Iris pigment epithelial cell (primary cell): Measurements from ENCODE around the gene HDAC6.

Source experiments
- DNase-seq: peaks from one replicate; pipeline ENCODE4 v3.0.0-alpha.2; 2011; ENCODE audit warnings: low read depth

The HDAC6 gene

DNA sequence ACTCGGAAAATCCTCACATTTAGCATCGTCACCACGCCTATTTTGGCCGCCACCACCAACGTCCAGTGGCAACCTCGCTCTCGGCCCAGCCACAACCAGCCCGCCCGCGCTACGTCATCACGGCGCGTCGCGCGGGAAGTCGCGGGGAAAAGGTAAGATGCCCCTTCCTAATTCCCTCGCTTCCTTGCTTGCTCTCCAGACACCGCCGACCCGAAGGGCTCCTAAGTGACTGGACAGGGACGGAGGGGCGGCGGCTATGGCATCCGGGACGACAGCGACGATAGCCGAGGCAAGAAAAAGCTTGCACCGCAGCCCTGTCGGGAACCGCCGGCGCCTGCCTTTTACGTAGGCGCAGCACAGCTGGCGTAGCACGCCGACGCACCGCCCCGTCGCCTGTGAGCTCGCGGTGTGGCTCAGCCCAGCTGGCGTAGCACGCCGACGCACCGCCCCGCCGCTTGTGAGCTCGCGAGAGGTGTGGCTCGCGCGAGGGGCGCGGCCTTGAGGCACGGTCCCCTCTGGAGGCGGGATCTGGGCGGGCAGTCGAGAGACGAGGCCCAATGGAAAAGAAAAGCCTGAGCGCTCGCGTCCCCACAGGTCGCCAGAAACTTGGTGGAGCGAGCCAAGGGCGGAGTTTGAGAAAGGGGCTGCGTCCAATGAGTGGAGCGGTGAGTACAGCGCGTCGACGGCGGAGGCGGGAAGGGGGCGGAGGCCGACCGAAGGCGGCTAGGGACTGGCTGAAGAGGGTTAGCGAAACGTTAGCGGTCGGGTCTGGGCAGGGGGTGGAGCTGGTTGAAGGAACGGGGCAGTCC lies at the start of gene HDAC6:
TSS of gene HDAC6 (plus strand) at position 788 of the 809 bp plus-strand sequence. CDS start 626 bp downstream, outside the sequence.
- peak; percentile 99 for DNase-seq

DNA sequence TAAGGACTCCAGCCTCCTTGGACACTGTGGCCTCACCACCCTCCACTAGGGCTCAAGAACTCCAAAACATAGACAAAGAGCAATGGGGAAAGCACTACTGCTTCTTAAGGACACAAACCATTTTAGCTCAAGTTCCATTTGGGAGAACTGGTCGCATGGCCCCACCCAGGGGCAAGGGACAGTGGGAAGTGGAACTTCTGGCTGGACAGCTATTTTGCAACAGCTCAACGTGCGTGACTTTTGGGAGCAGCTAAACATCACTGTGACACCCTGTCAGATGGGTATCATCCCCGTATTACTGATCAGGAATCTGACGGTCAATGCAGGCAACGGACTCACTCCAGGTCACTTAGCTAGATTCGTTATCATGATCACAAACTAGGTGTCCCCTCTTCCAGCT lies 49.4 kb upstream of the HDAC6 start:
- no peak for DNase-seq

DNA sequence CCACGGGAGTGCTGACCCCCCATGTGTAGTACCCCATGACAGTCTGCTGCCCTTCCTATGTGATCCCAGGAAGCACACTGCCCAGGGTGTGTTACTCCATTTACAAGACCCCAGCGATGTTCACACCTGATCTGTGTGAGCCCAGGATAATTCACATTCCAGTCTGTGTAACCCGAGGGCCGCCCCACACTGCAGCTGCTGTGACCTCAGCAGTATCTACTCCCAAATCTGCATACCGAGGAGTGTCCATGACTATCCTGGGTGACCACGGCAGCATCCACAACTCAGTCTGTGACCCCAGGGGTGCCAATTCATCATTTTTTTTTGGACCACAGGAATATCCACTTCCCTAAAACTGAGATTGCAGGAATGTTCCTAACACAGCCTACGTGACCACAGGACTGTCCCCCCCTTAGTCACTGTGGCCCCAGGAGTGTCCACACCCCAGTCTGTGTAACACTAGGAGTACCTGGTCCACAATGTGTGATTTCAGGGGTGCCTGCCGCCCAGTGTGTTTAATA lies 48.1 kb upstream of the HDAC6 start:
- DNase-seq: no peak

DNA sequence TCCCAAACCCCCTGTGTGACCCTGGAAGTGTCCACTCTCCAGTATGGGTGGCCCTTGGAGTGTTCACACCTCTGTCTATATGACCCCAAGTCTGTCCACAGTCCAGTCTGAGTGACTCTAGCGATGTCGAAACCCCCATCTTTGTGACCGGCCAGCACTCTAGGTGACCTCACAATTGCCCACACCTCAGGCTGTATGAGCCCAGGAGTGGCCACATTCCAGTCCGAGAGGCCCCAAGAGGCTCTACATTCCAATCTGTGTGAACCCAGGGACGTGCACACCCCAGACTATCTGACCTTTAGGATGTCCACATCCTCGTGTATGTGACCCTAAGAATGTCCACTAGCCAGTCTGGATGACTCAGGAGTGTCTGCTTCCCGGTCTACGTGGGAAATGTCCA lies 47.6 kb upstream of the HDAC6 start:
- no peak for DNase-seq

DNA sequence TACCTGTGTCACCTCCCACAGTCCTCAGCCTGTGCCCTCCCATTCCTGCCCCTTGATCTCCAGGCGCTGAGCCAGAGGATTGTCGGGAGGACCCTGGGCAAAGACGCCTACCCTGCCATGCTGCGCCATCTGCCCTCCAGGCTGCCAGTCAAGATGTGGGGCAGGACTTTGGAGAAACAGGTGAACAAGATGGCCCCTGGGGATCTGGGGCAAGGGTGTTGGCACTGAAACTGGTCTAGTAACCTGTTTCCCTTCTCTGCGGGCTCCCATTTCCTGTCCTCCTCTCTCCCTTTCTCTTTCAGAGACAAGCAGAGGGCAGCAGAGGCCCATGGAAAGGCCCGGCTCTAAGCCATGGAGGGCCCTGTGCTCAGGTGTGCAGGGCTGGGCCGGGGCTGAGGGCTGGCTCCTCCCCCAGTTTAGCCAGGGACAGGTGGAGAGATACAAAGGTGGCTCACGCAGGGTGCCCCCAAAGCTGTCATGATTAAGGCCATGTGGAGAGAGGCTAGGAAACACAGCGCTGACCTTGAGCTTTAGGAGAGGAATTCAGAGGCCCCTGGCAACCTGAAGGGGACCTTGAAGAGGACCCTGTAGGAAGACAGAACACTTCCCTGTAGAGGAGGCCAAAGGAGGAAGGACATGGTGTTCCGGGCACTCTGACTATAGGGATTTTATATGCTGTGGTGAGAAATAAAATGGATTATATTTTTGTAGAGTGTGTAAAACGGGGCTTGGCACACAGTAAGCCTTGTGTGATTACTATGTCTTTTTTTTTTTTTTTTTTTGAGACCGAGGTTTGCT lies 40.0 kb upstream of the HDAC6 start, which contains the start of gene GLOD5:
TSS of gene GLOD5 (plus strand) at position 74 of the 798 bp plus-strand sequence. CDS start at position 118, 44 bp downstream.
- peak; percentile 5 for DNase-seq

DNA sequence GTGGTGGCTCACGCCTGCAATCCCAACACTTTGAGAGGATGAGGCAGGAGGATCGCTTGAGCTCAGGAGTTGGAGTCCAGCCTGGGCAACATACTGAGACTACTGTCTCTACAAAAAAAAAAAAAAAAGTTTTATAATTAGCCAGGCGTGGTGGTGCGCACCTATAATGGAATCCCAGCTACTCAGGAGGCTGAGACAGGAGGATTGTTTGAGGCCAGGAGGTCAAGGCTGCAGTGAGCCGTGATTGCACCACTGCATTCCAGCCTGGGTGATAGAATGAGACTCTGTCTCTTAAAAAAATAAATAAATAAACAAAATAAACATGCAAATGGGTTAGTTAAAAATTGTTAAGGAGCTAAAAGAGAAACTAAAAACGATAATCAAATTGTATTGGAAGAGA lies 32.6 kb upstream of the HDAC6 start:
- no peak for DNase-seq

DNA sequence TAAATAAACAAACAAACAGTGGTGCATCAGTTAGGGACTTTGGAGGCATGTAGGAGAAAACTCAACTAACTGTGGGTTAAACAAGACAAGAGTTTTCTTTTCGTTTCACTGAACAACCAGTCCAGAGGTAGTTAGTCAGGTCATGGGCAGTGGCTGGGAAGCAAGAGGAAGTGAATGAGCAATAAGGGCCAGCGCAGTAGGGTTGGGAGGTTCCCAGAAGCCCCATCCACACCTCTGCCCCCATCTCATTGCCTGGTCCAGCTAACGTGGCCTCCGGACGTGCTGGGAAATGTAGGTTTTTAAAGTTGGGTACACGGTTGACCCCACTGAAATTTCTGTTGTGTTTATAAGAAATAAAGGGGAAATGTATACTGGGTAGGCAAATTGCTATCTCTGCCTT lies 31.6 kb upstream of the HDAC6 start:
- no peak for DNase-seq

DNA sequence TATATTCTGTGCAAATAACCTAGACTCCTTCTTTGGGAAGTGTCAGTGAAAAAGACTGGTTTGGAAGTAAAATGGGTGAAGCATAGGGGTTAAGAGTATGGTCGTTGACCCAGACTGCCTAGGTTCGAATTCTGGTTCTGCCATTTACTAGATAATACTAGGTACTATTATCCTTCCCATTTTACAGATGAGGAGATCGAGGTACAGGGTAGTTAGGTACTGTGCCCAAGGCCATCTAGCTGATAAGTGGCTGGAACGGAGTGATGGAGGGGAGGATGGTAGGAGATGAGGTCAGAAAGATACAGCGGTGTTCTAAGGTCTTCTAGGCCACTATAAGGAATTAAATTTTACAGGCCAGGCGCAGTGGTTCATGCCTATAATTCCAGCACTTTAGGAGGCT lies 29.3 kb upstream of the HDAC6 start:
- DNase-seq: no peak

DNA sequence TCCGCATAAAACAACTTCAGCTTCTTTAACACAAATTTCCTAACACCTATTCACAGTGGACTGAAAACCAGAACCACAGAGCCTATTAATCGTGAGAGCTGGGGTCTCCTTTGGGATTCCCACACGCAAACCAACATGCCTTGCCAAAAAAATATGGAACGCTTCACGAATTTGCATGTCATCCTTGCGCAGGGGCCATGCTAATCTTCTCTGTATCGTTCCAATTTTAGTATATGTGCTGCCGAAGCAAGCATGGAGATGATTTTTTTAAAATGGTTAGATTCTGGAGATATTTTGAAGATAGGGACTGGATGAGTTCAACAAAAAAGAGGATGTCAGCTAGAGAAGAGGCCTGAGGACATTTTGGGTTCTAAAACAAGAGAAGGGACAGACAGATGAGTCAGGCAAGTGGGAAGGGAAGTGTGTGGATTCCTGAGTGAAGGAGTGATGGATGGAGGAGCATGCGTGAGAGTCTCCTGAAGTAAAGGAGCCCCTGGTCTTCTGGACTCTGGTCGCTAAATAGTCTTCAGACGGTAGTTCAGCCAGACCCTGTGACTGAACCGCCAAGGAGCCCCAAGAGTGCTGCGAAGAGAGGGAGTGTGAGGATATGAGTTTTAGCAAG lies 24.9 kb upstream of the HDAC6 start:
- no peak for DNase-seq

DNA sequence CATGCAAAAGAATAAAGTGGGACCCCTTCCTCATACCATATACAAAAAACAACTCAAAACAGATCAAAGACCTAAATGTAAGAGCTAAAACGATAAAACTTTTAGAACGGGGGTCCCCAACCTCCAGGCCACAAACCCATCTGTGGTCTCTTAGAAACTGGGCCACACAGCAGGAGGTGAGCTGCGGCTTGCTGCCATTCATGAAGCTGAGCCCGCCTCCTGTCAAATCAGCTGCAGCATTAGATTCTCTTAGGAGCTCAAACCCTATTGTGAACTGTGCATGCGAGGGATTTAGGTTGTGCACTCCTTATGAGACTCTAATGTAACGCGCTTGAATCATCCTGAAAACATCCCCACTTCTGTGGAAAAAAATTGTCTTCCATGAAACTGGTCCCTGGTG lies 22.5 kb upstream of the HDAC6 start:
- no peak for DNase-seq

DNA sequence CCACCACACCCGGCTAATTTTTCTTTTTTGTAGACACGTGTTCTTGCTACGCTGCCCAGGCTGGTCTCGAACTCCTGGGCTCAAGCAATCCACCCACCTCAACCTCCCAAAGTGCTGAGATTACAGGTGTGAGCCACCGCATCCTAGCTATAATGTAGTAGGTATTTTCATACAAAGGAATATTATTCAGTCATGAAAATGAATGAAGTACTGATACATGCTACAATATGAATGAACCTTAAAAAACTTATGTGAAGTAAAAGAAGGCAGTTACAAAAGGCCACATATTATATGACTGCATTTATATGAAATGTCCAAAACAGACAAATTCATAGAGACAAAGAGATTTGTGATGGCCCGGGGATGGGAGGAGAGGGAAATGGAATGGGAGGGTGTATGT lies 20.2 kb upstream of the HDAC6 start:
- DNase-seq: no peak

DNA sequence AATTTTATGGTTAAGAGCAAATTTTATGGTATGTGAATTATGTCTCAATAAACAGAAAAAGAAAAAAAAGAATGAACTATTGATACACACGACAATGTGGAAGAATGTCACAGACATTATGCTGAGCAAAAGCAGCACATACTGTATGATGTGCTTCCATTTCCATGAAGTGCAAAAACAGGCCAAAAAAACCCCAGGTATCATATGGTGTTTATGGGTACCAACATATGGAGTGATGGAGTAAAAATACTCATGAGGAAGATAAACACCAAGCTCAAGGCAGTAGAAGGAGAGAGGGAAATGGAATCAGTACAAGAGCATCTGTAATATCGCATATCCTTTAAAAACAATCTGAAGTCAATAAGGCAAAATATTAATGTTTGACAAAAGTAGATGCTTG lies 19.7 kb upstream of the HDAC6 start:
- DNase-seq: no peak

DNA sequence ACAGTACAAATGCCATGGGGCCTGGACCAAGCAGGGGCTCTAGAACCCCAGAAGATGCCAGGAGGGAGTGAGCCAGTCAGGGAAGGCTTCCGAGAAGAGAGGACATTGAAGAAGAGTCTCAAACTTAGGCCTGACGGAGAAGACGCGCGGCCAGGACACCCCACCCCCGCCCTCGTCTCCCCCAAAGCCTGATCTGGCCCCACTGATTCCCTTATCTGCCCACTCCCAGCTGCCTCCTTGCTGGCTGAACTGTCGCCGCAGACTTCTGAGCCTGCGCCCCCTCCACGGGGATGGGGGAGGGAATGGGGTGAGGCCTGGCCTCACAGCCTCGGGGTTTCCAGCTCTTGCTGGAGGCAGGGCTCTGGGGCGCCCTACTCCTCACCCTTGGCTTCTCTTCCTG lies 19.1 kb upstream of the HDAC6 start:
- DNase-seq: no peak

DNA sequence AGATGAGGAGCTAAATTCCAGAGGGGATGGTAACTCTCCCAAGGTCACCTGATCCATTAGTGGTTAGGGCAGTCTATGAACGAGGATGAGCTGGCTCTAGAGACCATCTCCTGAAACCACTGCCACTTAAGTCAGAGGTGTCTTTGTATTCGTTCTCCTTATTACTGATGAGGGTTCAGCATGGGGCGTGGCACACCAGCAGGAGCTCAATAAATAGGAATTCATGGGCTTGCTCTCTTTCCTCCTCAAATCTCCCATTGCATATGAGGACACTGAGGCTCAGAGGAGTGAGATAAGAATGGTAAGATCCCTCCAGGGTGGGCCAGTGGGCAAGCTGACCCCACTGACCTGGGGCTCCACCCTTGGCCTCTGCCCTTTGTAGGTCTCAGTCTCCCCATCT lies 17.1 kb upstream of the HDAC6 start:
- no peak for DNase-seq

DNA sequence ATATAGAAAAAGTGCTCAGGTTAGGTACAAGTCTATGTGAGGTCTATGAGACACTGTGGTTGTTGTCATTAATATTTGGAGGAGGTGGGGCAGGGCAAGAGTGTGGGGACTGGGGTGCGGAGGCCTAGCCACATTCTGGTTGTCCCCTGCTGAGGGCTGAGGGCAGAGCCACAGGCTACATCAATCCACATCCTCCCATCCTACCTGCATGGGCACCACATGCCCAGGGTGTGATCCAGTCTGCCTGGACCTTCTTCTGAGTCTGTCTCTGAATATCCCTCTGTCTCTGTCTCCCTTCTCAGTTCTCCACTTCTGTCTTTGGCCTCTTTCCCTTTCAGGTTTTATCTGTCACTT lies 16.7 kb upstream of the HDAC6 start:
- DNase-seq: no peak

DNA sequence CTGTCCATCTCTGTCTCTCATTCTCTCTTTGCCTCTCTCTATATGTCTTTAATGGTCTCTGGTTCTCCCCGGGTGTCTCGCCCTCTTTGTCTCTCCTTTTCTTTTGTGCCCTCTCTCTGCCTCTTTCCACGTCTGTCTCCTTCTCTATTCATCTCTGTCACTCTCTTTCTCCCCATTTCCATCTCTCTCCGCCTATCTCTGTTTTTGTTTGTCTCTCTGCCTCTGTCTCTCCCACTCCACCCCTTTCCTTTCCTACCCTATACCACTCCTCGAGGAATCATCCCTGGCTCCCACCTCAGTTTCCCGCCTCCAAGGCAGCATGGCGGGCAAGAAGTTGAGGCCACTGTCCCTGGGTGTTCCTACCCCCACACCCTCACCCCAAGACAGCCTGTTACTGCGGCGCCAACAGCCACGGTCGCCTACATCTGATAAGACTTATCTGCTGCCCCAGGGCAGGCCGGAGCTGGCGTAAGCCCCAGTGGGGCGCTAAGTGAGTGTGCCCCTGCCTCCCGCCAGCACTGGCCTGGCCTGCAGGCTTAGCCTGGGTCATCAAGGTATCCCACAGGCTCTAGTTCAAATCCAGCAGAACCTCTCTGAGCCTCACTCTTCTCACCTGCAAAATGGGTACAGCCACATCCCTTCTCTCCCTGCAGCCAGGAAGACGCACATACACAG lies 16.2 kb upstream of the HDAC6 start:
- DNase-seq: no peak

DNA sequence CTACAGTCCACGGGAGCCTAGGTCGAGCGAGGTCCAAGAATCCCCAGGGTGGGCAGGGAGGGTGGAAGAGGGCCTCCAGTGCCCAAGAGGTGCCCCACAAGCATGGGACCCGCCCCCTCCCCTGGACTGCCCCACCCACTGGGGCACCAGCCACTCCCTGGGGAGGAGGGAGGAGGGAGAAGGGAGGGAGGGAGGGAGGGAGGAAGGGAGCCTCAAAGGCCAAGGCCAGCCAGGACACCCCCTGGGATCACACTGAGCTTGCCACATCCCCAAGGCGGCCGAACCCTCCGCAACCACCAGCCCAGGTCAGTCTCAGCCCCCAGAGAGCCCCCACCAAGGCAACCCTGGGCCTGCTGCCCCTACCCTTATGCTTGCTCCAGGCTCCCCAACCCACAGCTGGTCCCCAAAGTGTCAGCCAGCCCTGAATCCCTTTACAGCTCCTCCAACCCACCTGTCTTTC lies 15.5 kb upstream of the HDAC6 start, which contains the start of gene GATA1:
TSS of gene GATA1 (plus strand) at position 250 of the 460 bp plus-strand sequence. CDS start 4,520 bp downstream, outside the sequence.
- DNase-seq: no peak

DNA sequence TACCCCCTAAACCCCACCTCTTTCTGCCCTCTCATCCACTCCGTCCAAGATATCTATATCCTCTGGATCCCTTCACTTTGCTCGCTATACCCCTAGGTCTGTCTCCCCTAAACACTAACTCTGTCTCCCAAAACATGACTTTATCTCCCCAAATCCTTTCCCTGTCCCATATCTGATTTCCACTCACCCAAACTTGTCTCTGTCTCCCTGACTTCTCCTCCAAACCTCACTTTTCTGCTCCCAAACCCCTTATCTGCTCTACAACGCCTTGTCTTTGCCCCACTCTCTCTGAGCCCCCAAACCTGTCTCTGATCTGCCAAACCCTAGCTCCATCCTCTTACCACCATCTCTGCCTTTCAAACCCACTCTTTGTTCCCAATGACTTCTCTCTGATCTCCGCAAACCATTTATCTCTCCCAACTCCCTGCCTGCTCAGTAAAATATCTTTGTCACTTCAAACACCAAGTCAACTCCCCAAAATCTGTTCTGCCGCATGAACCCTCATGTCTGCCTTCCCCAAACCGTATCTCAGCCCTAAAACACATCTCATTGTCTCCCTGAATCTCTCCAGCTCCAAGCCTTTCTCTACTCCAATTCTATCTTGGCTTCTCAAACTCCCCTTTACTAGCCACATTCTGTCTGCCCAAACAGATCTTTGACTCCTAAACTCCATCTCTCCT lies 14.9 kb upstream of the HDAC6 start:
- DNase-seq: no peak

DNA sequence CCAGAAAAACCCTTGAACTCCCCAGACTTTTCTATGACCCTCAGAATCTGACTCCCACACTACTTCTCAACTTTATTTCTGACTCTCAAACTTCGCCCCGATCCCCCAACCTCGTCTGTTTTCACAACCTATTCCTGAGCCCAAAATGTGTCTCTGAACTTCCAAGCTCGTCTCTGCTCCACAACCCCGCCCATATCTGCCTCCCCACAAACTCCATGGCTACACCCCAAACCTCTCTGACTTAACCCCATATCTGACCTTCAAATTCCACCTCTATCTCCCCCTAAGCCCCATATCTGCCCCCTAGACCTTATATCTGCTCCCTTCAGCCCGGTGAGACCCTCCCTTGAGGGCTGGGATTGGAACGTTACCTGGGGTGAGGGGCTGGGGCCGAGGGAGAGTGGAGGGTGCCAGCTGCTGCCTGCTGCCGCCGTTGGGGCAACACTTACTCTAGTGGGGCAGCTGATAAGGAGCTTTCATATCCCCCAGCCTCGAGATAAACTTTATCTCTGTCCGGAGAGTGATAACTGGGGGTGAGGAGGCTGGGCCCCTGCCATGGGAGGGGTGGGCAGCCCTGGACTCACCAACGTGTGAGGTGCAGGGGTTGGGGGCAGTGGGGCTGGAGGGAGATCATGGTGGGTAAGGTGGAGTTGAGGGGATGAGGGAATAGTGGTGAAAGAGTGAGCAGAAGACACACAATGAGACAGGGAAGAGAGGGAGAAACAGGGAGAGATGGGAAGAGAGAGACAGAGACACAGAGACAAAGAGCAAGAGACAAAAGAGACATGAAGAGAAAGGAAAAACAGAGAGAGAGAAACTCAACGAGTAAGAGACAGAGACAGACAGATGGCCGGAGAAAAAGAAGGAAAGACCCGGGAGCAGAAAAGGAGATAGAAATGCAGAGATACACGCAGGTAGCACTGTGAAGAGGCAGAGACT lies 14.1 kb upstream of the HDAC6 start:
- no peak for DNase-seq
